ENCODE data around the gene STARD13.

DNA sequence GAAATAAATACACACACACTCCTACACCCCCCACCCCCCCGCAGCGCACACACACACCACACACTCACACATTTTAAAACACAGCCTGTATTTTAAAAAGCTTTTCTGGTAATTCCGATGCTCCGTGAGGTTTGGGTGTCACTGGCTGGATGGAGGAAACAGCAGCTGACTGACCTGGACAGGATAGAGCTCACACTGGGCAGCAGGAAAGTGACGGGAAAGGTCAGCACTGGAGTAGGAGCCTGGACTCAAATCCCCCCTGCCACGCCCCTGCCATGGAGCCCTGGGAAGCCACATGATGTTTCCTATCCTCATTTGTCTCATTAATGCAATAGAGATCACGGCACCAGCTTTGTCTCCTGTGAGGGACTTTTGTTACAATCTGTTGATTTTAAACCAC is 49.3 kb upstream of the STARD13 start:
- TF ChIP-seq CTCF (optimal IDR thresholded peaks at IDR 0.05 in 1 of 3, IDR thresholded peaks at IDR 0.05 in 1 of 3, conservative IDR thresholded peaks at IDR 0.05 in 1 of 3; ENCODE audit: extremely low read depth in 1 of 3, insufficient read depth in 2 of 3, low read length in 3 of 3) (no peak), EZH2 (IDR thresholded peaks at IDR 0.05; ENCODE audit: low read length) (no peak)
